CD4-positive, alpha-beta memory T cell (primary cell): ENCODE measurements around the gene HSPA12A. TPM values are rescaled to one million over a fixed set of nuclear protein-coding genes. Genes with fewer than 3 reads are reported as not detected.

Source experiments
- CTCF ChIA-PET: fragments of 350-600 bp; sonication (Branson Sonifier 250); formaldehyde crosslinking; loops from one replicate; lab custom pipeline; 2021; ENCODE audit warnings: inconsistent platforms; ENCODE audit not compliant: partially characterized antibody; lab: Charles Lee
- POLR2A ChIA-PET: fragments of 350-600 bp; sonication (Branson Sonifier 250); formaldehyde crosslinking; loops from one replicate; lab custom pipeline; 2021; ENCODE audit not compliant: partially characterized antibody; lab: Charles Lee
- DNase-seq, 5 donors: peaks; one replicate each; pipeline versions ENCODE4 v3.0.0 to v3.0.0-alpha.2; 2020 to 2022; ENCODE audit warnings: mixed read lengths in 1 of 5
- H3K27ac ChIP-seq: one replicate; pipeline ENCODE4 v1.7.0; 2013; ENCODE audit warnings: low read depth, low read length
- H3K27me3 ChIP-seq: 2 replicates; pipeline ENCODE4 v1.7.0; 2013; ENCODE audit warnings: mild to moderate bottlenecking, low read length, moderate library complexity; ENCODE audit not compliant: insufficient read depth
- H3K36me3 ChIP-seq: 2 replicates; pipeline ENCODE4 v1.7.0; 2013; ENCODE audit warnings: mild to moderate bottlenecking, low read length, moderate library complexity; ENCODE audit not compliant: insufficient read depth
- H3K4me1 ChIP-seq: 2 replicates; pipeline ENCODE4 v1.7.0; 2013; ENCODE audit warnings: mild to moderate bottlenecking, low read length, moderate library complexity; ENCODE audit not compliant: insufficient read depth
- H3K4me3 ChIP-seq, 2 donors: one replicate each; pipeline ENCODE4 v1.7.0; 2013; ENCODE audit warnings: low read length in 2 of 2, mild to moderate bottlenecking in 1 of 2
- H3K9me3 ChIP-seq, 2 donors: one replicate each; pipeline ENCODE4 v1.7.0; 2013; ENCODE audit warnings: low read length in 2 of 2, control low read depth in 1 of 2; ENCODE audit not compliant: control insufficient read depth in 1 of 2
- H3K27ac Mint-ChIP-seq, 7 donors: one replicate each; pipeline ENCODE4 v1.8.0; 2020 to 2021; ENCODE audit warnings: mixed read lengths in 7 of 7, mild to moderate bottlenecking in 6 of 7, inconsistent platforms in 3 of 7, moderate library complexity in 3 of 7
- H3K27me3 Mint-ChIP-seq, 2 donors: one replicate each; pipeline ENCODE4 v1.8.0; 2020 to 2021; ENCODE audit warnings: mixed read lengths in 2 of 2
- H3K36me3 Mint-ChIP-seq, 2 donors: one replicate each; pipeline ENCODE4 v1.8.0; 2020 to 2021; ENCODE audit warnings: mixed read lengths in 2 of 2, inconsistent platforms in 1 of 2, mild to moderate bottlenecking in 1 of 2
- H3K4me1 Mint-ChIP-seq, 4 donors: one replicate each; pipeline ENCODE4 v1.8.0; 2020 to 2021; ENCODE audit warnings: mixed read lengths in 4 of 4, mild to moderate bottlenecking in 1 of 4
- H3K4me3 Mint-ChIP-seq, 8 donors: one replicate each; pipeline ENCODE4 v1.8.0; 2020 to 2021; ENCODE audit warnings: mixed read lengths in 8 of 8, mild to moderate bottlenecking in 7 of 8, moderate library complexity in 6 of 8, inconsistent platforms in 3 of 8
- H3K9me3 Mint-ChIP-seq, 8 donors: one replicate each; pipeline ENCODE4 v1.8.0; 2020 to 2021; ENCODE audit warnings: mixed read lengths in 8 of 8, mild to moderate bottlenecking in 5 of 8, inconsistent platforms in 3 of 8, moderate library complexity in 1 of 8
- intact Hi-C: fragments of 100-400 bp; cut with micrococcal nuclease; formaldehyde crosslinking; loops from one replicate; pipeline ENCODE4 v1.15.1; 2023
- polyA plus RNA-seq, 2 donors: library from polyadenylated mRNA; unstranded; fragments of 300-500 nt; fragmentation: Illumina TruSeq; gene quantifications; one replicate each; pipeline ENCODE4 v1.2.3, GENCODE V29; 2021
- total RNA-seq, 2 experiments: library from RNA; stranded (reverse); gene quantifications; one replicate each; pipeline ENCODE4 v1.2.3, GENCODE V29; 2021

Gene HSPA12A, protein sequence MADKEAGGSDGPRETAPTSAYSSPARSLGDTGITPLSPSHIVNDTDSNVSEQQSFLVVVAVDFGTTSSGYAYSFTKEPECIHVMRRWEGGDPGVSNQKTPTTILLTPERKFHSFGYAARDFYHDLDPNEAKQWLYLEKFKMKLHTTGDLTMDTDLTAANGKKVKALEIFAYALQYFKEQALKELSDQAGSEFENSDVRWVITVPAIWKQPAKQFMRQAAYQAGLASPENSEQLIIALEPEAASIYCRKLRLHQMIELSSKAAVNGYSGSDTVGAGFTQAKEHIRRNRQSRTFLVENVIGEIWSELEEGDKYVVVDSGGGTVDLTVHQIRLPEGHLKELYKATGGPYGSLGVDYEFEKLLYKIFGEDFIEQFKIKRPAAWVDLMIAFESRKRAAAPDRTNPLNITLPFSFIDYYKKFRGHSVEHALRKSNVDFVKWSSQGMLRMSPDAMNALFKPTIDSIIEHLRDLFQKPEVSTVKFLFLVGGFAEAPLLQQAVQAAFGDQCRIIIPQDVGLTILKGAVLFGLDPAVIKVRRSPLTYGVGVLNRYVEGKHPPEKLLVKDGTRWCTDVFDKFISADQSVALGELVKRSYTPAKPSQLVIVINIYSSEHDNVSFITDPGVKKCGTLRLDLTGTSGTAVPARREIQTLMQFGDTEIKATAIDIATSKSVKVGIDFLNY
- total RNA-seq: under 1 TPM; 0.36 to 0.64 TPM
- under 1 TPM in 1 of 2 donors, not detected in 1; 0.14 TPM for polyA plus RNA-seq

DNA sequence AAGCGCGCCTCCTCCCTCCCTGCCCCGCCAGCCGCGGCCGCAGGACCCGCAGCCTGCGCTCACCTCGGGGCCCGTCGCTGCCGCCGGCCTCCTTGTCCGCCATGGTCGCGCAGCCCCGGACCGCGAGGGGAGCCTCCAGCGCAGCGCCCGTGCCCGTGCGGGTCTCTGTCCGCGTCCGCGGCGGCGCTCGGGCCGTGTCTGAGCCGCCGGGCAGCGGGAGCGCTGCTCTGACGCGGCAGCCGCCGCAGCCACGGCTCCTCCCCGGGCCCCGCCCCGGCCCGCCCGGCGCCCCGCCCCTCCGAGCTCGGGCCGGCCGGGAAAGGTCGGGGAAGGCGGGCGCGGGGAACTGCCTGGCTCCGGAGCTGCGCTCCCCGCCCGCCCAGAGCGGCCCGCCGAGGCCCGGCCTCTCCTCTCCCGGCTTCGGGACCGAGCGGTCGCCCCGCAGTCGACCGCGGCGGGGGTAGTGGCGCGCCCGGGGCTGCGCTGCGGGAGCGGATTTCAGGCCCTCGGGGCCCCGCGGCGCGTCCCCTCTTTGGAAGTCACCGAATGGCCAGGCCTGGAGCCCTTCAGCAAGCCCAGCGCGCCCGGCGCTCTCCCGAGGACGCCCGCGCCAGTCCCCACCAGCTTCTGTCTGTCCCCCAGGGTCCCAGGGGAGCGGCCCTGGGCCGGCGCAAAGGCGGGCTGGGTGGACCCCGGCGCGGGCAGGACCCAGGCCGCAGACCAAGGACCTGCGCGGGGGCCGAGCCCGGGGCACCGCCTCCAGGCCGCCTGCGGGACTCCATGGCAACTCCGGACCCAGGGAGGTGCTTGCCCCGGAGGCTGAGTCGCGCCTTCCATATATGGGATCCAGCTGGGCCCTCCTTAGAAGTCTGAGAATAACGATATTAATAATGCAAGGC, at the start of gene HSPA12A:
Gene HSPA12A, minus strand, starts transcription at position 200 of the 899 bp plus-strand sequence. Its CDS starts 97 bp downstream, at position 103.
- Mint-ChIP-seq H3K36me3 (no peaks in the 10 kb centered on the region), H3K4me3 (peak within 1 kb of the TSS; percentile 8 to 72 (median 62)), H3K27ac (peak within 1 kb of the TSS in 1 of 7 donors; percentile 75), H3K4me1 (peaks cover 2 to 27% (median 5%) of the 10 kb centered on the region in 4 donors), H3K9me3 (no peaks in the 10 kb centered on the region), H3K27me3 (peaks cover 47 to 51% of the 10 kb centered on the region in 2 donors)
- POLR2A ChIA-PET: no interaction called here
- peak in 4 of 5 donors; percentile 23 to 36 (median 32) for DNase-seq
- Histone ChIP-seq H3K4me1 (peaks cover 13% of the 10 kb centered on the region), H3K9me3 (no peaks in the 10 kb centered on the region), H3K27ac (no peak within 1 kb of the TSS), H3K4me3 (peak within 1 kb of the TSS in 1 of 2 donors; percentile 14), H3K36me3 (no peaks in the 10 kb centered on the region), H3K27me3 (peaks cover 24% of the 10 kb centered on the region)
- intact Hi-C loops: loop anchor here (1.0 kb wide), 1 partner anchor 18 kb away; no protein-coding TSS in a partner anchor
- CTCF ChIA-PET: interaction anchor here (0.7 to 1.5 kb wide), 2 partner anchors 46 to 432 kb away, joined by 3 to 4 read pairs; no protein-coding TSS in a partner anchor

DNA sequence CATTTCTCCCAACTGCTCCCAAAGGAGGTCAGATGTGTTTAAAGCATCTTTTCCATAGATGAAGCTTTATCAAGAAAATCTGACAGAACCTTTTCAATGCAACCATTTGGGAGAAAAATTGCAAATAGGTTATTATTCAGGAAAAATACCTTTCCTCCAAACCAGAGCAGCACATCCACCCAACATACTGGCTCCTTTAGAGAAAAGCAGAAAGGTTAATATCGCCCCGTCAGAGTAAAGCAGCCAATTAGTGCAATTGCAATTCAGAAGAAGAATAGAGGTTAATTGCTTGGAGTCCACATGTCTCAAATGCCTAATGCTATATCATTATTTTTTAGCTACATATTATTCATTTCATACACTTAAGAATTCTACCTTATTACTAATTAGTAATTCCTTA, 48.9 kb upstream of the HSPA12A start:
- peaks cover 11% of the 10 kb centered on the region for H3K4me1 ChIP-seq
- POLR2A ChIA-PET: no interaction called here
- H3K27me3 ChIP-seq: no peaks in the 10 kb centered on the region
- Mint-ChIP-seq H3K4me3 (no peak overlapping the region), H3K36me3 (no peaks in the 10 kb centered on the region), H3K4me1 (peaks cover 4 to 18% (median 12%) of the 10 kb centered on the region in 4 donors), H3K9me3 (no peaks in the 10 kb centered on the region), H3K27ac (peak overlapping the region in 1 of 7 donors; percentile 65), H3K27me3 (peaks cover 14 to 26% of the 10 kb centered on the region in 2 donors)
- no peak for DNase-seq
- H3K27ac ChIP-seq: no peak overlapping the region
- no peaks in the 10 kb centered on the region for H3K36me3 ChIP-seq
- no peak overlapping the region for H3K4me3 ChIP-seq
- intact Hi-C loops: no loop called here
- CTCF ChIA-PET: interaction anchor here (0.9 to 5.9 kb wide), 5 partner anchors 10 to 384 kb away, joined by 3 to 41 read pairs (median 4); no protein-coding TSS in a partner anchor
- no peaks in the 10 kb centered on the region for H3K9me3 ChIP-seq

DNA sequence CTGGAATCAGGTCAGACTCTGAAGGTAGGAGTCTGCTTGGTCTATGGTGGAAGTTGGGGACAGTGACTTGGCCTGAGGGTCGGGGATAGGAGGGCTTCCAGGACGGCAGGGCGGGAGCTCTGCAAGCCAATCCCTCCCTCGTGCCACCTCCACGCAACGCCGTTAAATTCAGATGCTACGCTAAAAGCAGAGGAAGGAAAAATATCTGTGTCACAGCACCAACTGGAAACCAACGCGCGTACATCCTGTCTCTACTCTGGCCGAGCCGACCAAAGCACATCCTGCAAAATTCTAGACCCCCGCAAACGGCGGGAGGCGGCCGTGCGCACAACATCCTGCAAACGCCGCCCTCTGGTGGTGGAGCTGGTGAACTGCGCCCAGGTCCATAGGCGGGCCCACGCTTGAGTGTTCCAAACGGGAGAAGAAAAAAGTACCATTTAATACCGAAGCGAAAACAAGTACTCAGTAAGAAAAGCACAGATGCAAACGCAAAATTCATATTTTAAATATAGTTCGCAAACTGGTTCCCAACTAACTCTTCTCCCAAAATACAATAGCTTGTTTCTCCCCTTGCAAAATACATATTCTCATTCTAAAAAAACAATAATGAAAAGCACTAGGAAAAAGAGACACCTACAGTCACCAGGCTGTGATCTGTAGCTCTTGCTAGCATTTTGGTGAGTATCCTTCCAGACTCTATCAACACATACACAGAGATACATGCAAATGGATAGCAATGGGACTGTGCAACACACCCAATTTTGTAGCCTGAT, 45.7 kb upstream of the HSPA12A start:
- peak overlapping the region in 7 of 8 donors; percentile 53 to 79 (median 78) for H3K4me3 Mint-ChIP-seq
- H3K4me3 ChIP-seq: peak overlapping the region in 1 of 2 donors; percentile 19
- POLR2A ChIA-PET: interaction anchor here (0.8 to 1.2 kb wide), 2 partner anchors 12 to 106 kb away, joined by 3 read pairs; no protein-coding TSS in a partner anchor

DNA sequence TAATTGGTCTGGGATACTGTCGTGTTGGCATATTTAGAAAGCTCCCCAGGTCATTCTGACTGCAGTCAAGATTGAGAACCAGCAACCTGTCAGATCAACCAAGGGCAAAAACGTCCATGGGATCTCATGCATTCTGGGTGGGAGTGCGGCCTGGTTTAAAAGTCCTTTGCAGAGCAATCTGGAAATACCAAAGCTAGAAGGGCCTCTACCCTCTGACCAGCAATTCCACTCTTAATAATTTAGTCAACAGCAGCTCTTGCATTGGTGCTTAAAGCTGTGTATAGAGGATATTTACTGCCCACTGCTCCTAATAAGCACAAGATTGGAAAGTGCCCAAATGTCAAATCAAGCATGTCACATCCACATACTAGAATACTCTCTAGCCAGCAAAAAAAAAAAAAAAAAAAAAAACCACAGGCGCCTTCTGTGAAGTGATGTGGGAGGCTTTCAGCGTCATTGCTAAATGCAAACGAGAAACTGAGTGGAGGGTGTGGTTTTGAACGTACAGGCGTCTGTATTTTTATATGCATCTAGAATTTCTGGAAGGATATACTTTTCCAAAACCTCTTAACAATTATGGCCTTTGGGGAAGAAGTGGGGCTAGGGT, 44.8 kb upstream of the HSPA12A start:
- no peaks in the 10 kb centered on the region for H3K9me3 ChIP-seq
- DNase-seq: peak in 3 of 5 donors; percentile 10 to 41 (median 24)
- H3K27me3 Mint-ChIP-seq: peaks cover 7 to 16% of the 10 kb centered on the region in 2 donors
- peak overlapping the region; percentile 38 to 89 (median 80) for H3K27ac Mint-ChIP-seq
- no peak overlapping the region for H3K27ac ChIP-seq
- H3K4me1 ChIP-seq: peaks cover 11% of the 10 kb centered on the region
- no peaks in the 10 kb centered on the region for H3K27me3 ChIP-seq
- H3K36me3 ChIP-seq: no peaks in the 10 kb centered on the region
- CTCF ChIA-PET: interaction anchor here (0.7 to 5.9 kb wide), 23 partner anchors 12 to 1426 kb away, joined by 3 to 118 read pairs (median 5); no protein-coding TSS in a partner anchor
- H3K9me3 Mint-ChIP-seq: no peaks in the 10 kb centered on the region
- intact Hi-C loops: no loop called here
- no peaks in the 10 kb centered on the region for H3K36me3 Mint-ChIP-seq
- POLR2A ChIA-PET: interaction anchor here (1.2 kb wide), 1 partner anchor 11 kb away, joined by 3 read pairs; no protein-coding TSS in a partner anchor
- H3K4me3 ChIP-seq: no peak overlapping the region
- peaks cover 4 to 18% (median 12%) of the 10 kb centered on the region in 4 donors for H3K4me1 Mint-ChIP-seq
- peak overlapping the region in 7 of 8 donors; percentile 53 to 79 (median 78) for H3K4me3 Mint-ChIP-seq

More for the DNA sequence above, 45.7 kb upstream of the HSPA12A start:
- Mint-ChIP-seq H3K36me3 (no peaks in the 10 kb centered on the region), H3K4me1 (peaks cover 4 to 18% (median 12%) of the 10 kb centered on the region in 4 donors), H3K27me3 (peaks cover 10 to 18% of the 10 kb centered on the region in 2 donors), H3K9me3 (no peaks in the 10 kb centered on the region), H3K27ac (peak overlapping the region; percentile 38 to 89 (median 80))
- Histone ChIP-seq H3K27me3 (no peaks in the 10 kb centered on the region), H3K9me3 (no peaks in the 10 kb centered on the region), H3K36me3 (no peaks in the 10 kb centered on the region), H3K4me1 (peaks cover 11% of the 10 kb centered on the region), H3K27ac (no peak overlapping the region)
- intact Hi-C loops: loop anchor here (1.0 to 2.0 kb wide), 2 partner anchors 106 to 387 kb away; no protein-coding TSS in a partner anchor
- CTCF ChIA-PET: interaction anchor here (0.5 to 5.9 kb wide), 34 partner anchors 11 to 1425 kb away, joined by 3 to 118 read pairs (median 4); no protein-coding TSS in a partner anchor
- peak; percentile 72 to 81 (median 77) for DNase-seq

DNA sequence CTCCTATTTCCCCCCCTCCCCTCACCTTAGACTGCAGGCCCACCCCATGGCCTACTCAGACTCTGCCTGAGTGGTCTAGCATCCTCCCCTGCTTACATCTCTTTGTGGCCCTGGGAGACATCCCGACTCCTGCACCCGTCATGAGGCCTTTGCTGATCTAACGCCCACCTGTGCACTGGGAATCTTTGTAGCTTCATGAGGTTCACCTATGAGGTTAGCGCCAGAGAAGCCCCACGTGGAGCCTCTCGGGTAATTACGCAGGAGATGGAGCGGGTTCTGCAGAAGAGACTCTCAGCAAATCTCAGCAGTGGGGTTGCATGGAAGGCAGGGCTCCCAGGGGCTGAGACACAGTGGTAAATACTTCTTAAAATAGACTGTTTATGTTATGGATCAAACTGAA, 43.5 kb upstream of the HSPA12A start:
- Histone ChIP-seq H3K36me3 (no peaks in the 10 kb centered on the region), H3K27ac (no peak overlapping the region), H3K27me3 (no peaks in the 10 kb centered on the region), H3K4me3 (no peak overlapping the region), H3K4me1 (peaks cover 11% of the 10 kb centered on the region), H3K9me3 (no peaks in the 10 kb centered on the region)
- Mint-ChIP-seq H3K36me3 (no peaks in the 10 kb centered on the region), H3K9me3 (no peaks in the 10 kb centered on the region), H3K4me3 (no peak overlapping the region), H3K27me3 (peaks cover 3 to 9% of the 10 kb centered on the region in 2 donors), H3K27ac (peak overlapping the region in 4 of 7 donors; percentile 1 to 60 (median 38)), H3K4me1 (peaks cover 4 to 18% (median 12%) of the 10 kb centered on the region in 4 donors)
- POLR2A ChIA-PET: no interaction called here
- no peak for DNase-seq
- CTCF ChIA-PET: interaction anchor here (1.7 to 5.9 kb wide), 5 partner anchors 10 to 390 kb away, joined by 7 to 118 read pairs (median 64); no protein-coding TSS in a partner anchor
- intact Hi-C loops: no loop called here
